GM12801 (cell line): Measurements from ENCODE around the gene SAMD4A.

Experiments
- TF ChIP-seq, protein P1 (sequence below): IDR thresholded peaks from one replicate; pipeline ENCODE4 v1.5.1; 2011; ENCODE audit warnings: control low read depth; ENCODE audit not compliant: insufficient read length; ENCODE audit errors: extremely low read depth

Gene SAMD4A

DNA sequence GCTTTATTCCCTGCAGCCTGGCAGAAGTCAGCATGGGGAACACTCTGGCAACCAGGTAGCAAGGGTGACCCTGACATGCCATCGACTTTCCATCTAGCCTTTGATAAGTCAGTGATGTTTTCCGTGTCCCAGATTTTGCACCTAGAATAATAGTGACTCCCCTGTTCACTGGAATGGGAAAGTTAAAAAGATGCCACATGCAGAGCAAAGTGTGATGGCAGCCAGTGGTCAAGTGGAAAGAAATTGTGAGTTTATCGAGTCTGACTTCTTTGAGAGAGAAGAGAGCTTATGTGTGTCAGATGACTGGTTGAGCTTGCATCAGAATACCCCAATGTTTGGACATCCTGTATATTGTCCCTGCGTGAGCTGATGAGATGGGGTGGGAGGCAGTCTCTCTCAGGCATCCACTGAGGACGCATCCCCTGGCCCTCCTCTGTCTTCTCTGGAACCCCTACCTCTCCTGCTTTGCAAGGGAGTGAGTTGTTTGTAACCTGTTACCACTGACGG, 187.2 kb downstream of the SAMD4A start:
- TF ChIP-seq, protein P1, sequence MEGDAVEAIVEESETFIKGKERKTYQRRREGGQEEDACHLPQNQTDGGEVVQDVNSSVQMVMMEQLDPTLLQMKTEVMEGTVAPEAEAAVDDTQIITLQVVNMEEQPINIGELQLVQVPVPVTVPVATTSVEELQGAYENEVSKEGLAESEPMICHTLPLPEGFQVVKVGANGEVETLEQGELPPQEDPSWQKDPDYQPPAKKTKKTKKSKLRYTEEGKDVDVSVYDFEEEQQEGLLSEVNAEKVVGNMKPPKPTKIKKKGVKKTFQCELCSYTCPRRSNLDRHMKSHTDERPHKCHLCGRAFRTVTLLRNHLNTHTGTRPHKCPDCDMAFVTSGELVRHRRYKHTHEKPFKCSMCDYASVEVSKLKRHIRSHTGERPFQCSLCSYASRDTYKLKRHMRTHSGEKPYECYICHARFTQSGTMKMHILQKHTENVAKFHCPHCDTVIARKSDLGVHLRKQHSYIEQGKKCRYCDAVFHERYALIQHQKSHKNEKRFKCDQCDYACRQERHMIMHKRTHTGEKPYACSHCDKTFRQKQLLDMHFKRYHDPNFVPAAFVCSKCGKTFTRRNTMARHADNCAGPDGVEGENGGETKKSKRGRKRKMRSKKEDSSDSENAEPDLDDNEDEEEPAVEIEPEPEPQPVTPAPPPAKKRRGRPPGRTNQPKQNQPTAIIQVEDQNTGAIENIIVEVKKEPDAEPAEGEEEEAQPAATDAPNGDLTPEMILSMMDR, result no peak

DNA sequence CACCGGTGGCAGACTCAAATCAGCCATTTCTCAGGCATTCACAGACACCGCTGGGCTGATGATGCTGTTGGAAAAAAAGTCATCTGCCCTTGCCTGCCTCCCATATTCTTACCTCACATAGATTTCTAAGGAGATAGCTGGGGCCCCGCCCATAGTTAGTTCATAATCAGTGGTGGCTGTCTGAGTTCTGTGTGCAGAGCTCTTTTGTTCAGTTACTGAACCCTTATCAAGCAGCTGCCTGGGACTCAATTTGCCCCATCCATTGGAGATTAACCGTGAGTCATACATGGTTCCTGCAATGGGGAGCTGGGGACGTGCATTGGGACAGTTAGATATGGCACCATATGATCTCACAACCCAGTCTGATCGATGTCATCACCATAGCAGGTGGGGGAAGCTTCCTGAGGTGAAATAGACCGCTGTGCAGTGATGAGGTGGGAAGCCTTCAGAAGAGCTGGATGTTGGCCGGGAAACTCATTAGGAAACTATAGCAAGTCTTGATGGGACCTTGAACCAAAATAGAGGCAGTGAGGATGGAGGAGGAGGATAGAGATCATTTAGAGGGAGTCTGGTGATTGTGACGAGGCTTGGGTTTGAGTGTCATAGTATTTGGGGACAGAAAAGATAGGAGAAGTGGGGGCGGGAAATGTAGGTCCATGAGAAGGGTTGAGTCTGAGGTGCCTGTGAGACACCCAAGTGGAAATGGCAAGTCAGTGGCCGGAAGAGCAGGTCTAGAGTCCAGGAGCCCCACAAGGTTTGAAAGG, 187.9 kb downstream of the SAMD4A start:
- TF ChIP-seq, protein P1, result no peak

- TF ChIP-seq, protein P1, result no peak
These were observed 189.9 kb downstream of the SAMD4A start for GRCh38 chr14:54756656-54757392.

DNA sequence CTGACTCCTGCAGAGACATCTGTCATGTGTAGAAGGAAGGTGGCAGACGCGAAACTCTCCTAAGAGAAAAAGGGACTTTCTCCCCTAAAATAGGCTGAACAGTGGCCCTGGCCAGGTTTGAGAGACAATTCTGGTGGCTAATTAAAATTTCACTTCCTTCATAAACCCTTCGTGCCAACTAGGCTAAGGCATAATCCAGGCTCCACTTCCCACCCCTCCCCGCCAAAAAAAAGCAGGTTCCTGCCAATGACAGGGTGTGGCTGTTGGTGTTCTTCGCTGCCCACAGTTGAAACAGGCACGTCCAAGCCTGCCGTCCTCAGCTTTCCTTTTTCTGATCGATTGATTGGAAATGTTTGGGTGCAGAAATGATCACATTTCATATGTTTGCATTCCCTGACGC, 191.1 kb downstream of the SAMD4A start:
- TF ChIP-seq, protein P1, result no peak

GRCh38 chr14:54759982-54760585, 193.2 kb downstream of the SAMD4A start:
- TF ChIP-seq, protein P1, result no peak

GRCh38 chr14:54760866-54761575, 194.1 kb downstream of the SAMD4A start:
- TF ChIP-seq, protein P1, result no peak

DNA sequence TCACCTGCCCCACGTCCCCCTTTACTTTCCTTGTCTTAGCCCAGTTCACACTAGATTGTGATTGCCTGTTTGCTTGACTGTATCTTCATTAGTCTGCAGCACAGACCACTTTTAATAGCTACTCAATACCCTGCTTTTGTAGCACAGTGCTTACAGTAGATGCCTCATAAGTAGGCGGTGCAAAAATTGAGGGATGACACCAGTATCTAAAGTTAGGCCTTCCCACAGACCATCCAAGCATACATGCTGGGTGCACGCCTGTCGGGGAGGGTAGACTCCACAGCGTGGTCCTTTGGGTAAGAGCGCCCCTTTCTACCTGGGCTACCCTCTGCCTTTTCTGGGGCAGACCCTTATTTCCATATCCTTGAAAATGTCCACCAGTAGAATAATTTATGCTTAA, 194.9 kb downstream of the SAMD4A start:
- TF ChIP-seq, protein P1, result no peak
